HepG2 (cell line): ENCODE data around the gene KRTAP10-6. TPM values are rescaled to one million over a fixed set of nuclear protein-coding genes. Genes with fewer than 3 reads are reported as not detected.

Experiments used
- FOXC1 ChIP-seq: sonication (generic); formaldehyde crosslinking; IDR thresholded peaks from 2 replicates; pipeline ENCODE4 v1.8.0; 2022; ENCODE audit warnings: mild to moderate bottlenecking, missing genetic modification reagents, borderline replicate concordance
- GATAD2A ChIP-seq: IDR thresholded peaks from 2 replicates; pipeline ENCODE4 v1.6.1; 2016
- HNRNPL ChIP-seq: fragments of 200-400 bp; formaldehyde crosslinking; IDR thresholded peaks from 2 replicates; pipeline ENCODE4 v1.6.1; 2017; ENCODE audit warnings: mild to moderate bottlenecking, low read depth, low read length
- IRF2 ChIP-seq: IDR thresholded peaks from 2 replicates; pipeline ENCODE4 v1.6.1; 2018; ENCODE audit warnings: missing genetic modification reagents, missing compliant biosample characterization
- KDM1A ChIP-seq: IDR thresholded peaks from 2 replicates; pipeline ENCODE4 v1.6.1; 2016; ENCODE audit warnings: missing compliant biosample characterization
- MEIS2 ChIP-seq: sonication (generic); formaldehyde crosslinking; IDR thresholded peaks from 2 replicates; pipeline ENCODE4 v1.9.0; 2021; ENCODE audit warnings: mild to moderate bottlenecking, missing genetic modification reagents
- MIXL1 ChIP-seq: IDR thresholded peaks from 2 replicates; pipeline ENCODE4 v1.6.1; 2016
- NCOR1 ChIP-seq: fragments of 200-600 bp; sonication (generic); IDR thresholded peaks from 2 replicates; pipeline ENCODE4 v1.7.0; 2017; ENCODE audit warnings: antibody characterized with exemption, low read length, borderline replicate concordance
- RXRA ChIP-seq: sonication (generic); formaldehyde crosslinking; IDR thresholded peaks from 2 replicates; pipeline ENCODE4 v1.5.1; 2020; ENCODE audit warnings: missing genetic modification reagents
- RXRB ChIP-seq: IDR thresholded peaks from 2 replicates; pipeline ENCODE4 v1.6.1; 2016; ENCODE audit warnings: borderline replicate concordance, missing genetic modification reagents, missing compliant biosample characterization
- SIX1 ChIP-seq: sonication (generic); formaldehyde crosslinking; IDR thresholded peaks from 2 replicates; pipeline ENCODE4 v1.4.0; 2020; ENCODE audit warnings: missing genetic modification reagents, borderline replicate concordance
- SOX5 ChIP-seq: IDR thresholded peaks from 2 replicates; pipeline ENCODE4 v1.6.1; 2016; ENCODE audit warnings: borderline replicate concordance
- THAP11 ChIP-seq: IDR thresholded peaks from 2 replicates; pipeline ENCODE4 v1.6.1; 2016; ENCODE audit warnings: missing biosample characterization, missing genetic modification reagents
- ZNF292 ChIP-seq: sonication (generic); formaldehyde crosslinking; IDR thresholded peaks from 2 replicates; pipeline ENCODE4 v1.8.1; 2022; ENCODE audit warnings: mild to moderate bottlenecking, low read depth, missing genetic modification reagents, borderline replicate concordance
- ZNF333 ChIP-seq: sonication (generic); formaldehyde crosslinking; IDR thresholded peaks from 2 replicates; pipeline ENCODE4 v1.4.0; 2020; ENCODE audit warnings: mild to moderate bottlenecking, missing genetic modification reagents, borderline replicate concordance
- ZNF350 ChIP-seq: sonication (generic); formaldehyde crosslinking; IDR thresholded peaks from 2 replicates; pipeline ENCODE4 v1.4.0; 2020; ENCODE audit warnings: mild to moderate bottlenecking, low read depth, missing genetic modification reagents, borderline replicate concordance
- ZNF451 ChIP-seq: sonication (generic); formaldehyde crosslinking; IDR thresholded peaks from 2 replicates; pipeline ENCODE4 v1.5.0; 2020; ENCODE audit warnings: mild to moderate bottlenecking, missing genetic modification reagents
- ZNF557 ChIP-seq: sonication (generic); formaldehyde crosslinking; IDR thresholded peaks from 2 replicates; pipeline ENCODE4 v1.4.0; 2020; ENCODE audit warnings: missing genetic modification reagents
- ZNF710 ChIP-seq: sonication (generic); formaldehyde crosslinking; IDR thresholded peaks from 2 replicates; pipeline ENCODE4 v1.5.0; 2020; ENCODE audit warnings: mild to moderate bottlenecking, missing genetic modification reagents, borderline replicate concordance
- ZSCAN31 ChIP-seq: sonication (generic); formaldehyde crosslinking; IDR thresholded peaks from 2 replicates; pipeline ENCODE4 v1.5.0; 2020; ENCODE audit warnings: low read depth, mild to moderate bottlenecking, missing genetic modification reagents
- polyA plus RNA-seq, 8 experiments: library from polyadenylated mRNA; depleted of rRNA in 3 of 8; stranded (reverse) in 7 of 8; unstranded in 1 of 8; fragments of >200 nt; fragmentation: Illumina TruSeq in 4 of 8; extraction: Trizol in 4 of 8; gene quantifications; 2 replicates each; pipeline versions ENCODE4 v1.2.1 to v1.2.3, GENCODE V29; 2011 to 2016; ENCODE audit warnings: low read depth in 4 of 8, missing spikeins in 1 of 8, mixed read lengths in 1 of 8; ENCODE audit not compliant: insufficient read depth in 1 of 8
- total RNA-seq, 5 experiments: library from RNA; depleted of rRNA; stranded (reverse); fragments of >200 nt; fragmentation: Illumina TruSeq; extraction: Trizol; gene quantifications; 2 replicates each; pipeline ENCODE4 v1.2.3, GENCODE V29; 2016; ENCODE audit warnings: low read depth in 1 of 5
- TF ChIP-seq, protein P1 (sequence below): sonication (generic); formaldehyde crosslinking; IDR thresholded peaks from 2 replicates; pipeline ENCODE4 v1.4.0; 2020; ENCODE audit warnings: missing genetic modification reagents, mild to moderate bottlenecking, borderline replicate concordance
- TF ChIP-seq, protein P2 (sequence below): sonication (generic); formaldehyde crosslinking; IDR thresholded peaks from 2 replicates; pipeline ENCODE4 v1.5.0; 2020; ENCODE audit warnings: mild to moderate bottlenecking, missing genetic modification reagents, moderate library complexity

The KRTAP10-6 gene
- total and polyA plus RNA-seq, 2 of the 13 experiments (the other 11 are each of a cell fraction or from before 2014, with no cell fraction given), result not detected

GRCh38 chr21:44574457-44575306 is 17.6 kb downstream of the KRTAP10-6 start (continued):
- TF ChIP-seq, protein P1, sequence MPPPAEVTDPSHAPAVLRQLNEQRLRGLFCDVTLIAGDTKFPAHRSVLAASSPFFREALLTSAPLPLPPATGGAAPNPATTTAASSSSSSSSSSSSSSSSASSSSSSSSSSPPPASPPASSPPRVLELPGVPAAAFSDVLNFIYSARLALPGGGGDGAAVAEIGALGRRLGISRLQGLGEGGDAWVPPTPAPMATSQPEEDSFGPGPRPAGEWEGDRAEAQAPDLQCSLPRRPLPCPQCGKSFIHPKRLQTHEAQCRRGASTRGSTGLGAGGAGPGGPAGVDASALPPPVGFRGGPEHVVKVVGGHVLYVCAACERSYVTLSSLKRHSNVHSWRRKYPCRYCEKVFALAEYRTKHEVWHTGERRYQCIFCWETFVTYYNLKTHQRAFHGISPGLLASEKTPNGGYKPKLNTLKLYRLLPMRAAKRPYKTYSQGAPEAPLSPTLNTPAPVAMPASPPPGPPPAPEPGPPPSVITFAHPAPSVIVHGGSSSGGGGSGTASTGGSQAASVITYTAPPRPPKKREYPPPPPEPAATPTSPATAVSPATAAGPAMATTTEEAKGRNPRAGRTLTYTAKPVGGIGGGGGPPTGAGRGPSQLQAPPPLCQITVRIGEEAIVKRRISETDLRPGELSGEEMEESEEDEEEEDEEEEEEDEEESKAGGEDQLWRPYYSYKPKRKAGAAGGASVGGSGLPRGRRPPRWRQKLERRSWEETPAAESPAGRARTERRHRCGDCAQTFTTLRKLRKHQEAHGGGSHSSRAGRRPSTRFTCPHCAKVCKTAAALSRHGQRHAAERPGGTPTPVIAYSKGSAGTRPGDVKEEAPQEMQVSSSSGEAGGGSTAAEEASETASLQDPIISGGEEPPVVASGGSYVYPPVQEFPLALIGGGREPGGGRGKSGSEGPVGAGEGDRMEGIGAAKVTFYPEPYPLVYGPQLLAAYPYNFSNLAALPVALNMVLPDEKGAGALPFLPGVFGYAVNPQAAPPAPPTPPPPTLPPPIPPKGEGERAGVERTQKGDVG, result peak; percentile 37; the same call in 1 of the 2 replicates
- no peak for TF ChIP-seq ZSCAN31 (CRISPR knock-in tag)
- 0 out of 2 replicates have a peak, but pooled peaks have one; percentile 29 for TF ChIP-seq FOXC1 (CRISPR knock-in tag)
- TF ChIP-seq RXRA (CRISPR knock-in tag), result peak; percentile 96
- peak; percentile 38; the same call in 1 of the 2 replicates for TF ChIP-seq ZNF350 (CRISPR knock-in tag)
- peak; percentile 25; the same call in 1 of the 2 replicates for TF ChIP-seq IRF2 (CRISPR knock-in tag)
- TF ChIP-seq MEIS2 (CRISPR knock-in tag), result peak; percentile 63; the same call in 1 of the 2 replicates
- peak; percentile 58; the same call in 1 of the 2 replicates for TF ChIP-seq NCOR1
- peak; percentile 44; the same call in 1 of the 2 replicates for TF ChIP-seq GATAD2A
- peak; percentile 88 for TF ChIP-seq RXRB (CRISPR knock-in tag)
- peak; percentile 37; the same call in 1 of the 2 replicates for TF ChIP-seq ZNF333
- TF ChIP-seq THAP11, result 0 out of 2 replicates have a peak, but pooled peaks have one; percentile 20
- TF ChIP-seq ZNF292 (CRISPR knock-in tag), result peak; percentile 97
- TF ChIP-seq, protein P2, sequence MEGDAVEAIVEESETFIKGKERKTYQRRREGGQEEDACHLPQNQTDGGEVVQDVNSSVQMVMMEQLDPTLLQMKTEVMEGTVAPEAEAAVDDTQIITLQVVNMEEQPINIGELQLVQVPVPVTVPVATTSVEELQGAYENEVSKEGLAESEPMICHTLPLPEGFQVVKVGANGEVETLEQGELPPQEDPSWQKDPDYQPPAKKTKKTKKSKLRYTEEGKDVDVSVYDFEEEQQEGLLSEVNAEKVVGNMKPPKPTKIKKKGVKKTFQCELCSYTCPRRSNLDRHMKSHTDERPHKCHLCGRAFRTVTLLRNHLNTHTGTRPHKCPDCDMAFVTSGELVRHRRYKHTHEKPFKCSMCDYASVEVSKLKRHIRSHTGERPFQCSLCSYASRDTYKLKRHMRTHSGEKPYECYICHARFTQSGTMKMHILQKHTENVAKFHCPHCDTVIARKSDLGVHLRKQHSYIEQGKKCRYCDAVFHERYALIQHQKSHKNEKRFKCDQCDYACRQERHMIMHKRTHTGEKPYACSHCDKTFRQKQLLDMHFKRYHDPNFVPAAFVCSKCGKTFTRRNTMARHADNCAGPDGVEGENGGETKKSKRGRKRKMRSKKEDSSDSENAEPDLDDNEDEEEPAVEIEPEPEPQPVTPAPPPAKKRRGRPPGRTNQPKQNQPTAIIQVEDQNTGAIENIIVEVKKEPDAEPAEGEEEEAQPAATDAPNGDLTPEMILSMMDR (CRISPR knock-in tag), result peak; percentile 46; the same call in 1 of the 2 replicates
- TF ChIP-seq KDM1A (CRISPR knock-in tag), result peak; percentile 47; the same call in 1 of the 2 replicates
- peak; percentile 54; the same call in 1 of the 2 replicates for TF ChIP-seq ZNF451 (CRISPR knock-in tag)
- peak; percentile 92 for TF ChIP-seq SIX1 (CRISPR knock-in tag)
- 0 out of 2 replicates have a peak, but pooled peaks have one; percentile 63 for TF ChIP-seq HNRNPL
- TF ChIP-seq ZNF710 (CRISPR knock-in tag), result peak; percentile 86; the same call in 1 of the 2 replicates
- peak; percentile 69; the same call in 1 of the 2 replicates for TF ChIP-seq SOX5 (CRISPR knock-in tag)
- 0 out of 2 replicates have a peak, but pooled peaks have one; percentile 29 for TF ChIP-seq ZNF557
- peak; percentile 24; the same call in 1 of the 2 replicates for TF ChIP-seq MIXL1 (CRISPR knock-in tag)
